H1 (cell line): ENCODE data around the gene DNAJC7. TPM values are rescaled to one million over a fixed set of nuclear protein-coding genes. Genes with fewer than 3 reads are reported as not detected.

Experiments
- CTCF ChIA-PET: fragments of 300-600 bp; sonication (Branson Sonifier 250); formaldehyde crosslinking; loops from one replicate; lab custom pipeline; 2021; ENCODE audit not compliant: partially characterized antibody; lab: Charles Lee
- POLR2A ChIA-PET: fragments of 300-600 bp; sonication (Branson Sonifier 250); formaldehyde crosslinking; loops from one replicate; lab custom pipeline; 2021; ENCODE audit warnings: inconsistent platforms; ENCODE audit not compliant: partially characterized antibody; lab: Charles Lee
- DNase-seq, 2 experiments: peaks; one replicate each; pipeline versions ENCODE4 v3.0.0 to v3.0.0-alpha.2; 2010 to 2022; ENCODE audit warnings: low spot score in 2 of 2, low read depth in 1 of 2, mixed read lengths in 1 of 2
- FAIRE-seq: peaks from 2 replicates; lab custom pipeline; 2011; peaks lifted over from hg19 to GRCh38; lab: Jason Lieb, UNC
- H2AFZ ChIP-seq: 2 replicates; pipeline ENCODE4 v1.8.1; 2012; ENCODE audit warnings: low read length, inconsistent platforms
- H2AK5ac ChIP-seq: 2 replicates; pipeline ENCODE4 v1.6.1; 2013; ENCODE audit warnings: low read depth, low read length
- H2BK120ac ChIP-seq: replicated peaks from 2 replicates; pipeline ENCODE3; 2013; ENCODE audit warnings: low read depth, low read length, inconsistent platforms
- H2BK12ac ChIP-seq: 2 replicates; pipeline ENCODE4 v1.6.1; 2013; ENCODE audit warnings: low read depth, low read length
- H2BK15ac ChIP-seq: 2 replicates; pipeline ENCODE4 v1.6.1; 2013; ENCODE audit warnings: low read length
- H2BK20ac ChIP-seq: 2 replicates; pipeline ENCODE4 v1.6.1; 2013; ENCODE audit warnings: low read length
- H2BK5ac ChIP-seq: 2 replicates; pipeline ENCODE4 v1.6.1; 2013; ENCODE audit warnings: low read depth, low read length
- H3K14ac ChIP-seq: 2 replicates; pipeline ENCODE4 v1.6.1; 2013; ENCODE audit warnings: inconsistent platforms; ENCODE audit not compliant: insufficient read length
- H3K18ac ChIP-seq: 2 replicates; pipeline ENCODE4 v1.6.1; 2013; ENCODE audit warnings: low read length; ENCODE audit errors: extremely low read depth
- H3K23ac ChIP-seq: 2 replicates; pipeline ENCODE4 v1.6.1; 2013; ENCODE audit warnings: inconsistent platforms; ENCODE audit not compliant: insufficient read length
- H3K23me2 ChIP-seq: 2 replicates; pipeline ENCODE4 v1.6.1; 2013; ENCODE audit warnings: low read depth, low read length
- H3K27ac ChIP-seq: 2 replicates; pipeline ENCODE4 v1.6.1; 2011; ENCODE audit warnings: low read depth, low read length, inconsistent platforms
- H3K27me3 ChIP-seq, 4 experiments: replicated peaks in 1 of 4; 1 replicate in 1 of 4; 2 replicates in 3 of 4; pipeline versions ENCODE4 v1.6.1 to v1.8.1; 2011 to 2013; ENCODE audit warnings: low read length in 3 of 4, mild to moderate bottlenecking in 3 of 4, inconsistent platforms in 2 of 4, mixed read lengths in 2 of 4, moderate library complexity in 1 of 4; ENCODE audit not compliant: control insufficient read depth in 3 of 4, insufficient read depth in 3 of 4; ENCODE audit errors: extremely low read depth in 1 of 4
- H3K36me3 ChIP-seq, 4 experiments: 2 replicates each; pipeline versions ENCODE4 v1.6.1 to v1.8.1; 2011 to 2013; ENCODE audit warnings: mild to moderate bottlenecking in 4 of 4, low read length in 3 of 4, moderate library complexity in 2 of 4, control low read depth in 1 of 4, inconsistent platforms in 1 of 4; ENCODE audit not compliant: insufficient read depth in 4 of 4, control insufficient read depth in 2 of 4
- H3K4ac ChIP-seq: replicated peaks from 2 replicates; pipeline ENCODE3; 2013; ENCODE audit warnings: low read length, low read depth, mixed read lengths, inconsistent platforms; ENCODE audit not compliant: insufficient read length
- H3K4me1 ChIP-seq, 4 experiments: replicated peaks in 1 of 4; 1 replicate in 1 of 4; 2 replicates in 3 of 4; pipeline versions ENCODE4 v1.6.1 to v1.8.1; 2011 to 2013; ENCODE audit warnings: low read length in 3 of 4, inconsistent platforms in 2 of 4, mixed read lengths in 1 of 4; ENCODE audit not compliant: insufficient read depth in 4 of 4, control insufficient read depth in 3 of 4
- H3K4me2 ChIP-seq, 2 experiments: 2 replicates each; pipeline versions ENCODE4 v1.6.1 to v1.8.1; 2011 to 2013; ENCODE audit warnings: low read depth in 2 of 2, low read length in 2 of 2, control low read depth in 1 of 2, inconsistent platforms in 1 of 2, mild to moderate bottlenecking in 1 of 2; ENCODE audit not compliant: insufficient read depth in 1 of 2
- H3K4me3 ChIP-seq, 4 experiments: fragments of 200-600, 300-600 bp in 1 of 4; sonication (generic), shearing (Covaris generic), sonication (Bioruptor Twin) in 1 of 4; 2 replicates each; pipeline versions ENCODE4 v1.5.1 to v1.8.1; 2011 to 2016; ENCODE audit warnings: low read length in 4 of 4, low read depth in 3 of 4, control low read depth in 2 of 4, inconsistent platforms in 2 of 4, mild to moderate bottlenecking in 2 of 4, mixed read lengths in 1 of 4, moderate library complexity in 1 of 4; ENCODE audit not compliant: insufficient read depth in 2 of 4; ENCODE audit errors: extremely low read depth in 1 of 4
- H3K56ac ChIP-seq: replicated peaks from 2 replicates; pipeline ENCODE3; 2013; ENCODE audit warnings: low read depth, mild to moderate bottlenecking, mixed read lengths, low read length, inconsistent platforms; ENCODE audit not compliant: insufficient read length
- H3K79me1 ChIP-seq: 2 replicates; pipeline ENCODE4 v1.6.1; 2013; ENCODE audit warnings: low read depth, low read length, control low read depth
- H3K79me2 ChIP-seq, 2 experiments: 2 replicates each; pipeline versions ENCODE4 v1.6.1 to v1.8.1; 2012 to 2013; ENCODE audit warnings: low read length in 2 of 2, mild to moderate bottlenecking in 2 of 2, inconsistent platforms in 1 of 2; ENCODE audit not compliant: insufficient read depth in 2 of 2, control insufficient read depth in 1 of 2
- H3K9ac ChIP-seq, 4 experiments: replicated peaks in 1 of 4; 1 replicate in 1 of 4; 2 replicates in 3 of 4; pipeline versions ENCODE4 v1.6.1 to v1.8.1; 2011 to 2013; ENCODE audit warnings: low read depth in 3 of 4, low read length in 3 of 4, control low read depth in 2 of 4, mild to moderate bottlenecking in 2 of 4, moderate library complexity in 2 of 4, inconsistent platforms in 1 of 4; ENCODE audit errors: extremely low read depth in 1 of 4
- H3K9me3 ChIP-seq, 2 experiments: 2 replicates each; pipeline versions ENCODE4 v1.6.1 to v1.8.1; 2012 to 2013; ENCODE audit warnings: mild to moderate bottlenecking in 2 of 2, moderate library complexity in 2 of 2, control low read depth in 1 of 2, inconsistent platforms in 1 of 2, low read depth in 1 of 2, low read length in 1 of 2, mixed read lengths in 1 of 2; ENCODE audit not compliant: insufficient read depth in 2 of 2
- H4K20me1 ChIP-seq, 2 experiments: replicated peaks in 1 of 2; 2 replicates each; pipeline versions ENCODE3 to v1.8.1; 2011 to 2013; ENCODE audit warnings: inconsistent platforms in 2 of 2, low read length in 2 of 2, mild to moderate bottlenecking in 1 of 2; ENCODE audit not compliant: insufficient read depth in 2 of 2, control insufficient read depth in 1 of 2
- H4K5ac ChIP-seq: 2 replicates; pipeline ENCODE4 v1.6.1; 2013; ENCODE audit warnings: low read length, low read depth, mixed read lengths, inconsistent platforms; ENCODE audit not compliant: insufficient read length
- H4K8ac ChIP-seq: 2 replicates; pipeline ENCODE4 v1.8.0; 2013; ENCODE audit warnings: mild to moderate bottlenecking, moderate library complexity, low read length, inconsistent platforms; ENCODE audit not compliant: insufficient read depth; ENCODE audit errors: extremely low read depth
- H4K91ac ChIP-seq: replicated peaks from 2 replicates; pipeline ENCODE3; 2013; ENCODE audit warnings: low read length, mixed read lengths, inconsistent platforms; ENCODE audit not compliant: insufficient read length
- ASH2L ChIP-seq: fragments of 200-600, 300-600 bp; sonication (generic); IDR thresholded peaks from one replicate; pipeline ENCODE4 v1.7.1; 2017; ENCODE audit warnings: low read length
- BCL11A ChIP-seq, 2 experiments: IDR thresholded peaks; one replicate each; pipeline ENCODE4 v1.6.1; 2011; ENCODE audit warnings: low read depth in 2 of 2, low read length in 2 of 2, mild to moderate bottlenecking in 2 of 2
- BRCA1 ChIP-seq: IDR thresholded peaks from 2 replicates; pipeline ENCODE4 v1.6.1; 2012; ENCODE audit warnings: low read depth, low read length, improper control_type of control experiment
- CHD1 ChIP-seq: IDR thresholded peaks from 2 replicates; pipeline ENCODE4 v1.6.1; 2012; ENCODE audit warnings: low read depth, low read length, improper control_type of control experiment
- CREB1 ChIP-seq: IDR thresholded peaks from 2 replicates; pipeline ENCODE4 v1.6.1; 2012; ENCODE audit warnings: inconsistent platforms
- CTBP2 ChIP-seq: IDR thresholded peaks from 2 replicates; pipeline ENCODE4 v1.7.0; 2011; ENCODE audit warnings: borderline replicate concordance, mild to moderate bottlenecking, moderate library complexity, mixed read lengths, low read length; ENCODE audit not compliant: insufficient read depth, insufficient read length
- EGR1 ChIP-seq: IDR thresholded peaks from 2 replicates; pipeline ENCODE4 v1.6.1; 2011; ENCODE audit warnings: low read depth, low read length, borderline replicate concordance
- EP300 ChIP-seq, 2 experiments: IDR thresholded peaks; 1 replicate in 1 of 2; 2 replicates in 1 of 2; pipeline ENCODE4 v1.6.1; 2011 to 2012; ENCODE audit warnings: low read depth in 2 of 2, low read length in 2 of 2, mild to moderate bottlenecking in 2 of 2, borderline replicate concordance in 1 of 2, inconsistent platforms in 1 of 2, moderate library complexity in 1 of 2
- POLR2AphosphoS5 ChIP-seq: IDR thresholded peaks from 2 replicates; pipeline ENCODE4 v1.6.1; 2011; ENCODE audit warnings: low read depth, low read length
- SP2 ChIP-seq: IDR thresholded peaks from 2 replicates; pipeline ENCODE4 v1.6.1; 2012; ENCODE audit warnings: mild to moderate bottlenecking, low read length, inconsistent platforms
- TAF1 ChIP-seq: IDR thresholded peaks from 2 replicates; pipeline ENCODE4 v1.6.1; 2011; ENCODE audit warnings: mild to moderate bottlenecking, low read depth, low read length
- TAF7 ChIP-seq: optimal IDR thresholded peaks from 2 replicates; pipeline ENCODE3; 2011; ENCODE audit warnings: low read depth, mild to moderate bottlenecking, inconsistent platforms, low read length, moderate library complexity, borderline replicate concordance
- TBP ChIP-seq: IDR thresholded peaks from 2 replicates; pipeline ENCODE4 v1.6.1; 2011; ENCODE audit warnings: low read depth, low read length, improper control_type of control experiment
- WGBS, 2 experiments: shearing (Covaris generic) in 1 of 2; methylation state at CpG; one replicate each; pipeline versions ENCODE4 v1.1.6 to v1.1.7; 2013 to 2015; ENCODE audit warnings: low lambda C conversion rate in 2 of 2, mixed read lengths in 2 of 2, inconsistent platforms in 1 of 2, low coverage in 1 of 2, missing lambda C conversion rate in 1 of 2; ENCODE audit not compliant: insufficient replicate concordance in 2 of 2, insufficient coverage in 1 of 2, insufficient read length in 1 of 2; ENCODE audit errors: extremely low coverage in 1 of 2, missing lambda C conversion rate in 1 of 2; 5-methylcytosine and 5-hydroxymethylcytosine counted together
- polyA plus RNA-seq, 7 experiments: library from polyadenylated mRNA; depleted of rRNA in 3 of 7; stranded (reverse) in 5 of 7; unstranded in 2 of 7; fragments of >200 nt in 5 of 7; fragments of 200-250 nt in 2 of 7; gene quantifications; 1 replicate in 5 of 7; 2 replicates in 1 of 7; 4 replicates in 1 of 7; pipeline versions ENCODE4 v1.2.1 to v1.2.3, GENCODE V29; 2011 to 2013; ENCODE audit warnings: missing spikeins in 2 of 7, mixed read lengths in 2 of 7
- total RNA-seq: library from RNA; stranded (reverse); fragmentation: NEBNext Ultra II Directional; extraction: Animal tissue kit (Norgen Biotek cat#: 25700); gene quantifications from 2 replicates; pipeline ENCODE4 v1.2.1, GENCODE V29; 2021
- TF ChIP-seq, protein P1 (sequence below): IDR thresholded peaks from 2 replicates; pipeline ENCODE4 v1.6.1; 2012; ENCODE audit warnings: inconsistent platforms

DNAJC7 gene
- total and polyA plus RNA-seq, 2 of the 8 experiments (the other 6 are each of a cell fraction or from before 2014, with no cell fraction given): 31.0 to 148 TPM

DNA sequence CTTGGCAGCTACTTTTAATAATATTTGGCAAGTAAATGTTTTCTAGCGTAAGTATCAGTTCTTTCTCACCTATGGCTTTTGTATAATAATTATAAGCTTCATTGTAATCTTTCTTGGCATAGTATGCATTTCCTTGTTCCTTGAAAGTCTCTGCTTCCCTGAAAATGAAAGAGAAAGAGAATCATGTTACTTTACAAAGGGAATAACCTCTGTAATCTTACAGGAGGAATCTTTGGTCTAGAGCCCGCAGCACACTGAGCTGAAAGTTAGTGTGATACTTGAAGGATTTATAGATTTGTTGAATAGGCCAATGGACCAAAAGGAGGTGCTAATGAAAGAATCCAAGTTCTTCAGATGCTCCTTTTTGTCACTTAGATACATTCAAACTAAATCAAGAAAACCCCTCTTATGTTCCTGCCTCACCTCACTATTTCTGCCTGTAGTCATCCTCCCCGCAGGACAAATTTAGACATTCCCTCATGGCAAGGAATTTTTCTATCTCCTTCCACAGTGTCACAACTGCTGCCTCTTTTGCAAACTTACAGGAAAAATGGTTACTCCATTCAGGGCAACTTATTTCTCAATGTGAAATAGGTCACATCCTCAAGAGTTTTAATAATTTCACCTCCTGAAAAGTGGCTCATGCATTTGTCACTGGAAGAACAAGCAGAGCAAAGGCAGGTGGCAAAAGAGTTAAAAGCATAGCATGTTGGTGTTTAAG is 16.7 kb downstream of the DNAJC7 start:
- Histone ChIP-seq H3K4me3 (no peak overlapping the region), H2BK12ac (no peak overlapping the region), H3K4me2 (no peak overlapping the region), H2BK120ac (no peak overlapping the region), H4K5ac (no peak overlapping the region), H3K4ac (no peak overlapping the region), H3K79me1 (no peaks in the 10 kb centered on the region; the same call in 1 of the 2 replicates), H2BK5ac (no peak overlapping the region), H3K79me2 (peaks cover 19 to 49% of the 10 kb centered on the region in 2 experiments), H2BK20ac (no peak overlapping the region), H3K56ac (no peak overlapping the region), H2BK15ac (no peak overlapping the region), H3K23me2 (no peaks in the 10 kb centered on the region), H3K4me1 (no peaks in the 10 kb centered on the region), H3K9me3 (no peaks in the 10 kb centered on the region), H3K14ac (no peak overlapping the region), H3K9ac (no peak overlapping the region), H2AFZ (no peak overlapping the region), H4K91ac (no peak overlapping the region), H4K20me1 (peaks cover 5 to 12% of the 10 kb centered on the region in 2 experiments), H3K27me3 (no peaks in the 10 kb centered on the region), H4K8ac (no peak overlapping the region), H3K18ac (no peak overlapping the region), H2AK5ac (no peak overlapping the region), H3K23ac (no peak overlapping the region), H3K36me3 (peaks cover 19 to 69% (median 52%) of the 10 kb centered on the region in 4 experiments), H3K27ac (no peak overlapping the region)
- ChIA-PET POLR2A (no interaction called here), CTCF (interaction anchor here (0.6 to 1.3 kb wide), 3 partner anchors 9 to 114 kb away, joined by 3 to 4 read pairs (median 3); no protein-coding TSS in a partner anchor)
- WGBS, 2 experiments: 97% methylated on average over 3 of the region's 3 CpGs; no CpG with 5 or more reads in 1 of the 2 experiments
- no peak for FAIRE-seq
- no peak for DNase-seq
- TF ChIP-seq TBP: no peak
- TF ChIP-seq SP2: no peak
- TF ChIP-seq POLR2AphosphoS5: no peak
- TF ChIP-seq, protein P1, sequence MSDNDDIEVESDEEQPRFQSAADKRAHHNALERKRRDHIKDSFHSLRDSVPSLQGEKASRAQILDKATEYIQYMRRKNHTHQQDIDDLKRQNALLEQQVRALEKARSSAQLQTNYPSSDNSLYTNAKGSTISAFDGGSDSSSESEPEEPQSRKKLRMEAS: no peak
- no peak for TF ChIP-seq EGR1
- TF ChIP-seq CREB1: no peak
- TF ChIP-seq ASH2L: no peak
- no peak for TF ChIP-seq BCL11A (IDR thresholded peaks at IDR 0.05; ENCODE audit: low read depth in 2 of 2, low read length in 2 of 2)
- no peak for TF ChIP-seq EP300 (IDR thresholded peaks at IDR 0.05; ENCODE audit: borderline replicate concordance in 1 of 2, low read depth in 2 of 2, low read length in 2 of 2)
- TF ChIP-seq BRCA1: no peak
- no peak for TF ChIP-seq TAF1
- no peak for TF ChIP-seq CTBP2
- no peak for TF ChIP-seq CHD1
- no peak for TF ChIP-seq TAF7
